ENCODE results near the gene IL1RAPL2.
"Not testable (repeated sequence)": the region's sequence is repeated elsewhere in the genome, so short reads cannot be mapped to it uniquely, and the experiment has no call there.

DNA sequence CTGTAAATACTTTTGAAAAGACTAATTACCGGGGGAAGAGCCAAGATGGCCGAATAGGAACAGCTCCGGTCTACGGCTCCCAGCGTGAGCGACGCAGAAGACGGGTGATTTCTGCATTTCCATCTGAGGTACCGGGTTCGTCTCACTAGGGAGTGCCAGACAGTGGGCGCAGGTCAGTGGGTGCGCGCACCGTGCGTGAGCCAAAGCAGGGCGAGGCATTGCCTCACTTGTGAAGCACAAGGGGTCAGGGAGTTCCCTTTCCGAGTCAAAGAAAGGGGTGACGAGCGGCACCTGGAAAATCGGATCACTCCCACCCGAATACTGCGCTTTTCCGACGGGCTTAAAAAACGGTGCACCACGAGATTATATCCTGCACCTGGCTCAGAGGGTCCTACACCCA, 1230.9 kb downstream of the IL1RAPL2 start:
- not testable (repeated sequence) for TF ChIP-seq ZNF274 (IDR thresholded peaks at IDR 0.05; ENCODE audit: low read depth, low read length); YY1 (IDR thresholded peaks at IDR 0.05; ENCODE audit: insufficient read depth, insufficient read length); SUZ12 (IDR thresholded peaks at IDR 0.05; ENCODE audit: extremely low read depth, insufficient read depth, insufficient read length)

Data from NT2/D1 (cell line).